ENCODE measurements around the gene VDAC1. TPM values are rescaled to one million over a fixed set of nuclear protein-coding genes. Genes with fewer than 3 reads are reported as not detected.

Gene VDAC1
- total RNA-seq, 1 donor from 2014 or later, result 132 TPM

GRCh38 chr5:134001938-134002731 lies 2.6 kb downstream of the VDAC1 start:
- Mint-ChIP-seq H3K36me3 (ENCODE audit: unreplicated experiment) (no peaks in the 10 kb centered on the region), H3K4me3 (ENCODE audit: unreplicated experiment) (peak overlapping the region; percentile 96), H3K9me3 (ENCODE audit: unreplicated experiment) (peaks cover 9% of the 10 kb centered on the region), H3K4me1 (ENCODE audit: low read depth, unreplicated experiment) (peaks cover 21% of the 10 kb centered on the region), H3K27ac (ENCODE audit: unreplicated experiment) (no peak overlapping the region), H3K27me3 (ENCODE audit: unreplicated experiment) (peaks cover 3% of the 10 kb centered on the region)
- no peak for TF ChIP-seq CTCF (IDR thresholded peaks at IDR 0.05; ENCODE audit: partially characterized antibody, unreplicated experiment)
- no peak for DNase-seq

- no peak for TF ChIP-seq CTCF (IDR thresholded peaks at IDR 0.05; ENCODE audit: partially characterized antibody, unreplicated experiment)
- H3K4me1 Mint-ChIP-seq (ENCODE audit: low read depth, unreplicated experiment), result peaks cover 32% of the 10 kb centered on the region
- H3K9me3 Mint-ChIP-seq (ENCODE audit: unreplicated experiment), result peaks cover 8% of the 10 kb centered on the region
- H3K36me3 Mint-ChIP-seq (ENCODE audit: unreplicated experiment), result no peaks in the 10 kb centered on the region
- peak overlapping the region; percentile 46 for H3K4me3 Mint-ChIP-seq (ENCODE audit: unreplicated experiment)
- no peak for DNase-seq
- H3K27me3 Mint-ChIP-seq (ENCODE audit: unreplicated experiment), result peaks cover 3% of the 10 kb centered on the region
- H3K27ac Mint-ChIP-seq (ENCODE audit: unreplicated experiment), result no peak overlapping the region
Observed at GRCh38 chr5:134000696-134001453, 3.9 kb downstream of the VDAC1 start.

GRCh38 chr5:134000091-134000511 lies 4.7 kb downstream of the VDAC1 start:
- H3K4me1 Mint-ChIP-seq (ENCODE audit: low read depth, unreplicated experiment), result peaks cover 40% of the 10 kb centered on the region
- no peaks in the 10 kb centered on the region for H3K36me3 Mint-ChIP-seq (ENCODE audit: unreplicated experiment)
- H3K9me3 Mint-ChIP-seq (ENCODE audit: unreplicated experiment), result peaks cover 6% of the 10 kb centered on the region
- DNase-seq, result no peak
- H3K4me3 Mint-ChIP-seq (ENCODE audit: unreplicated experiment), result no peak overlapping the region
- no peak for TF ChIP-seq CTCF (IDR thresholded peaks at IDR 0.05; ENCODE audit: partially characterized antibody, unreplicated experiment)
- H3K27ac Mint-ChIP-seq (ENCODE audit: unreplicated experiment), result no peak overlapping the region
- peaks cover 2% of the 10 kb centered on the region for H3K27me3 Mint-ChIP-seq (ENCODE audit: unreplicated experiment)

- H3K4me3 Mint-ChIP-seq (ENCODE audit: unreplicated experiment), result no peak overlapping the region
Observed at GRCh38 chr5:133998807-133999206, 6.0 kb downstream of the VDAC1 start.

More at GRCh38 chr5:133998807-133999206, 6.0 kb downstream of the VDAC1 start:
- no peak for TF ChIP-seq CTCF (IDR thresholded peaks at IDR 0.05; ENCODE audit: partially characterized antibody, unreplicated experiment)
- Mint-ChIP-seq H3K9me3 (ENCODE audit: unreplicated experiment) (peaks cover 7% of the 10 kb centered on the region), H3K4me1 (ENCODE audit: low read depth, unreplicated experiment) (peaks cover 48% of the 10 kb centered on the region), H3K36me3 (ENCODE audit: unreplicated experiment) (no peaks in the 10 kb centered on the region), H3K27ac (ENCODE audit: unreplicated experiment) (no peak overlapping the region), H3K27me3 (ENCODE audit: unreplicated experiment) (peaks cover 3% of the 10 kb centered on the region)
- no peak for DNase-seq
